SK-N-SH (cell line): ENCODE data around the gene TEX22.

Experiments
- CHD2 ChIP-seq: fragments of 150-350 bp; IDR thresholded peaks from 2 replicates; pipeline ENCODE4 v1.6.1; 2018; ENCODE audit warnings: low read length; ENCODE audit not compliant: partially characterized antibody
- CTCF ChIP-seq: fragments of 200-600 bp; sonication (generic); IDR thresholded peaks from 2 replicates; pipeline ENCODE4 v1.6.1; 2017; ENCODE audit warnings: antibody characterized with exemption, mild to moderate bottlenecking, moderate library complexity
- EP300 ChIP-seq, 2 experiments: IDR thresholded peaks; 2 replicates each; pipeline versions ENCODE4 v1.4.0 to v1.6.1; 2012; ENCODE audit warnings: borderline replicate concordance in 1 of 2, low read depth in 1 of 2, low read length in 1 of 2
- MAX ChIP-seq: IDR thresholded peaks from 2 replicates; pipeline ENCODE4 v1.4.0; 2012; ENCODE audit warnings: low read depth
- MXI1 ChIP-seq: IDR thresholded peaks from 2 replicates; pipeline ENCODE4 v1.6.1; 2012; ENCODE audit warnings: mild to moderate bottlenecking, low read depth, low read length, improper control_type of control experiment
- NRF1 ChIP-seq: IDR thresholded peaks from 2 replicates; pipeline ENCODE4 v1.6.1; 2012; ENCODE audit warnings: low read depth, mild to moderate bottlenecking, low read length
- RAD21 ChIP-seq: IDR thresholded peaks from 2 replicates; pipeline ENCODE4 v1.6.1; 2012; ENCODE audit warnings: mild to moderate bottlenecking, low read length
- REST ChIP-seq: IDR thresholded peaks from 2 replicates; pipeline ENCODE4 v1.6.1; 2012; ENCODE audit warnings: mild to moderate bottlenecking, low read depth, low read length, moderate library complexity
- RXRA ChIP-seq: IDR thresholded peaks from 2 replicates; pipeline ENCODE4 v1.4.0; 2012; ENCODE audit warnings: low read depth, mild to moderate bottlenecking, borderline replicate concordance
- SIN3A ChIP-seq: IDR thresholded peaks from 2 replicates; pipeline ENCODE4 v1.6.1; 2012; ENCODE audit warnings: low read depth, mild to moderate bottlenecking, low read length, moderate library complexity, borderline replicate concordance
- TAF1 ChIP-seq: IDR thresholded peaks from 2 replicates; pipeline ENCODE4 v1.6.1; 2012; ENCODE audit warnings: low read depth, mild to moderate bottlenecking, low read length, moderate library complexity, borderline replicate concordance
- TCF12 ChIP-seq: IDR thresholded peaks from 2 replicates; pipeline ENCODE4 v1.4.0; 2012
- YY1 ChIP-seq: IDR thresholded peaks from 2 replicates; pipeline ENCODE4 v1.4.0; 2012; ENCODE audit warnings: low read depth, mild to moderate bottlenecking
- ZBTB33 ChIP-seq: IDR thresholded peaks from 2 replicates; pipeline ENCODE4 v1.4.0; 2012; ENCODE audit warnings: low read depth, borderline replicate concordance

- no peak for TF ChIP-seq NRF1
- TF ChIP-seq MXI1: no peak
- TF ChIP-seq CTCF: no peak
- TF ChIP-seq MAX: no peak
- TF ChIP-seq RAD21: no peak
- no peak for TF ChIP-seq ZBTB33
- TF ChIP-seq REST: no peak
- no peak for TF ChIP-seq SIN3A
- no peak for TF ChIP-seq RXRA
- TF ChIP-seq EP300 (IDR thresholded peaks at IDR 0.05; ENCODE audit: borderline replicate concordance in 1 of 2, low read depth in 1 of 2, low read length in 1 of 2): no peak
- no peak for TF ChIP-seq TCF12
- TF ChIP-seq YY1: no peak
- no peak for TF ChIP-seq TAF1
- no peak for TF ChIP-seq CHD2
Observed at GRCh38 chr14:105458571-105458970, 60.2 kb downstream of the TEX22 start.
